DND-41 (cell line): ENCODE results near the gene CD300LD.

ENCODE experiments used
- ATAC-seq: fragments of 200-7000 bp; cut with Tn5 transposase; 3 replicates; pipeline ENCODE4 v1.9.1; 2021; ENCODE audit warnings: low read depth; ENCODE audit not compliant: insufficient read depth
- DNase-seq: peaks from one replicate; pipeline ENCODE4 v3.0.0-alpha.2; 2020
- H2AFZ ChIP-seq: 2 replicates; pipeline ENCODE4 v1.6.0; 2012; ENCODE audit warnings: low read depth, low read length
- H3K27ac ChIP-seq: 2 replicates; pipeline ENCODE4 v1.5.1; 2012; ENCODE audit warnings: low read length, inconsistent platforms
- H3K27me3 ChIP-seq: fragments of 200-600 bp; sonication (generic); 2 replicates; pipeline ENCODE4 v1.6.0; 2012; ENCODE audit warnings: low read length, mild to moderate bottlenecking, inconsistent platforms; ENCODE audit not compliant: insufficient read depth, poor library complexity
- H3K36me3 ChIP-seq: 2 replicates; pipeline ENCODE4 v1.5.1; 2012; ENCODE audit warnings: low read length, inconsistent platforms; ENCODE audit not compliant: insufficient read depth
- H3K4me1 ChIP-seq: 2 replicates; pipeline ENCODE4 v1.5.1; 2012; ENCODE audit warnings: mild to moderate bottlenecking, low read length; ENCODE audit not compliant: insufficient read depth
- H3K4me2 ChIP-seq: 2 replicates; pipeline ENCODE4 v1.6.0; 2012; ENCODE audit warnings: mild to moderate bottlenecking, moderate library complexity, low read length, inconsistent platforms; ENCODE audit not compliant: insufficient read depth
- H3K4me3 ChIP-seq, 2 experiments: fragments of 200-600 bp in 1 of 2; shearing (Covaris generic) in 1 of 2; 2 replicates each; pipeline ENCODE4 v1.5.1; 2012 to 2016; ENCODE audit warnings: inconsistent platforms in 2 of 2, low read length in 2 of 2, mild to moderate bottlenecking in 2 of 2, low read depth in 1 of 2, moderate library complexity in 1 of 2
- H3K79me2 ChIP-seq: 2 replicates; pipeline ENCODE4 v1.6.0; 2012; ENCODE audit warnings: low read length, inconsistent platforms; ENCODE audit not compliant: insufficient read depth
- H3K9ac ChIP-seq: 2 replicates; pipeline ENCODE4 v1.6.0; 2012; ENCODE audit warnings: low read depth, mild to moderate bottlenecking, inconsistent platforms, low read length, moderate library complexity
- H3K9me3 ChIP-seq: 2 replicates; pipeline ENCODE4 v1.5.1; 2012; ENCODE audit warnings: low read length, moderate library complexity, mild to moderate bottlenecking, inconsistent platforms; ENCODE audit not compliant: insufficient read depth, severe bottlenecking
- H4K20me1 ChIP-seq: 2 replicates; pipeline ENCODE4 v1.6.0; 2012; ENCODE audit warnings: low read length; ENCODE audit not compliant: insufficient read depth
- CTCF ChIP-seq: IDR thresholded peaks from 2 replicates; pipeline ENCODE4 v1.5.1; 2012; ENCODE audit warnings: borderline replicate concordance, low read length, moderate library complexity, mild to moderate bottlenecking; ENCODE audit not compliant: poor library complexity, severe bottlenecking; ENCODE audit errors: extremely low read depth
- EZH2 ChIP-seq: IDR thresholded peaks from 3 replicates; pipeline ENCODE4 v1.6.1; 2012; ENCODE audit warnings: borderline replicate concordance, low read depth, mild to moderate bottlenecking, moderate library complexity, low read length, inconsistent platforms; ENCODE audit not compliant: severe bottlenecking

The CD300LD gene

GRCh38 chr17:74539281-74539820 is 52.7 kb downstream of the CD300LD start:
- H3K36me3 ChIP-seq, result no peaks in the 10 kb centered on the region
- no peak for TF ChIP-seq EZH2
- no peak for TF ChIP-seq CTCF

GRCh38 chr17:74536890-74537289 is 55.2 kb downstream of the CD300LD start:
- Histone ChIP-seq H3K27ac (no peak overlapping the region), H3K9me3 (no peaks in the 10 kb centered on the region), H2AFZ (no peak overlapping the region), H3K4me2 (no peak overlapping the region), H3K9ac (no peak overlapping the region), H3K36me3 (no peaks in the 10 kb centered on the region), H3K4me3 (no peak overlapping the region), H3K4me1 (no peaks in the 10 kb centered on the region), H4K20me1 (0 out of 2 replicates have a peak, but pooled peaks cover 4% of the 10 kb centered on the region), H3K79me2 (no peaks in the 10 kb centered on the region), H3K27me3 (peaks cover 15% of the 10 kb centered on the region)
- ATAC-seq (no peak), DNase-seq (no peak)
- TF ChIP-seq CTCF (no peak), EZH2 (no peak)

More at GRCh38 chr17:74539281-74539820, 52.7 kb downstream of the CD300LD start:
- no peak for DNase-seq
- Histone ChIP-seq H2AFZ (no peak overlapping the region), H3K4me2 (no peak overlapping the region), H3K27me3 (peaks cover 15% of the 10 kb centered on the region), H3K4me1 (no peaks in the 10 kb centered on the region), H3K4me3 (no peak overlapping the region), H4K20me1 (0 out of 2 replicates have a peak, but pooled peaks cover 4% of the 10 kb centered on the region), H3K9ac (no peak overlapping the region), H3K27ac (no peak overlapping the region), H3K79me2 (no peaks in the 10 kb centered on the region), H3K9me3 (no peaks in the 10 kb centered on the region)
- ATAC-seq, result no peak

- Histone ChIP-seq H3K27me3 (peaks cover 5% of the 10 kb centered on the region), H2AFZ (no peak overlapping the region), H3K4me2 (no peak overlapping the region), H3K79me2 (no peaks in the 10 kb centered on the region), H3K4me3 (no peak overlapping the region), H3K9ac (no peak overlapping the region), H3K9me3 (no peaks in the 10 kb centered on the region), H3K4me1 (no peaks in the 10 kb centered on the region), H3K36me3 (no peaks in the 10 kb centered on the region), H4K20me1 (no peaks in the 10 kb centered on the region), H3K27ac (no peak overlapping the region)
- ATAC-seq (no peak), DNase-seq (peak; percentile 3)
- TF ChIP-seq EZH2 (no peak), CTCF (no peak)
Measured at GRCh38 chr17:74532115-74532514, 60.0 kb downstream of the CD300LD start.

- TF ChIP-seq CTCF, result no peak
- TF ChIP-seq EZH2, result no peak
- H3K9ac ChIP-seq, result no peak within 1 kb of the TSS
- H3K9me3 ChIP-seq, result no peaks in the 10 kb centered on the region
- DNase-seq (peak; percentile 2), ATAC-seq (no peak)
- no peak within 1 kb of the TSS for H2AFZ ChIP-seq
- H3K27ac ChIP-seq, result no peak within 1 kb of the TSS
- no peak within 1 kb of the TSS for H3K4me2 ChIP-seq
- no peak within 1 kb of the TSS for H3K4me3 ChIP-seq
- no peaks in the 10 kb centered on the region for H3K36me3 ChIP-seq
- H3K79me2 ChIP-seq, result no peaks in the 10 kb centered on the region
- no peaks in the 10 kb centered on the region for H4K20me1 ChIP-seq
- no peaks in the 10 kb centered on the region for H3K4me1 ChIP-seq
- H3K27me3 ChIP-seq, result peaks cover 2% of the 10 kb centered on the region
Measured at GRCh38 chr17:74531231-74531761, 60.8 kb downstream of the CD300LD start, which contains the start of gene CD300LB. CD300LB (minus strand) TSS chr17:74531475; CDS start chr17:74531350, 125 bp downstream.
